ENCODE data around the gene TTYH1.
"Not testable (repeated sequence)": the region's sequence is repeated elsewhere in the genome, so short reads cannot be mapped to it uniquely, and the experiment has no call there.

The TTYH1 gene

GRCh38 chr19:54462655-54463530 lies 47.6 kb downstream of the TTYH1 start:
- peaks cover 9% of the 10 kb centered on the region; the same call in 1 of the 2 replicates for H3K27me3 ChIP-seq (ENCODE audit: control insufficient read depth, insufficient read depth, low read length)
- peaks cover 4% of the 10 kb centered on the region for H3K4me1 ChIP-seq (ENCODE audit: control insufficient read depth, insufficient read depth, low read length)
- H3K9me3 ChIP-seq (ENCODE audit: control insufficient read depth, insufficient read depth, low read depth, low read length), result no peaks in the 10 kb centered on the region
- H3K27ac ChIP-seq (ENCODE audit: low read depth, low read length), result peak overlapping the region; percentile 64; the same call in 1 of the 2 replicates
- H3K36me3 ChIP-seq (ENCODE audit: control insufficient read depth, insufficient read depth, low read length), result peaks cover 38% of the 10 kb centered on the region
- peak overlapping the region; percentile 83 for H3K9ac ChIP-seq (ENCODE audit: low read length)
- H3K4me3 ChIP-seq (ENCODE audit: low read depth, low read length), result peak overlapping the region; percentile 88

GRCh38 chr19:54463531-54464043 lies 48.3 kb downstream of the TTYH1 start, which contains the start of gene LENG9:
TSS of gene LENG9 (minus strand) at chr19:54463778. CDS start at chr19:54463526, 252 bp downstream.
- Histone ChIP-seq H3K4me3 (ENCODE audit: low read depth, low read length) (peak within 1 kb of the TSS; percentile 88), H3K4me1 (ENCODE audit: control insufficient read depth, insufficient read depth, low read length) (peaks cover 4% of the 10 kb centered on the region), H3K27me3 (ENCODE audit: control insufficient read depth, insufficient read depth, low read length) (peaks cover 12% of the 10 kb centered on the region; the same call in 1 of the 2 replicates), H3K9ac (ENCODE audit: low read length) (peak within 1 kb of the TSS; percentile 89), H3K36me3 (ENCODE audit: control insufficient read depth, insufficient read depth, low read length) (peaks cover 31% of the 10 kb centered on the region), H3K27ac (ENCODE audit: low read depth, low read length) (peak within 1 kb of the TSS; percentile 96), H3K9me3 (ENCODE audit: control insufficient read depth, insufficient read depth, low read depth, low read length) (no peaks in the 10 kb centered on the region)

DNA sequence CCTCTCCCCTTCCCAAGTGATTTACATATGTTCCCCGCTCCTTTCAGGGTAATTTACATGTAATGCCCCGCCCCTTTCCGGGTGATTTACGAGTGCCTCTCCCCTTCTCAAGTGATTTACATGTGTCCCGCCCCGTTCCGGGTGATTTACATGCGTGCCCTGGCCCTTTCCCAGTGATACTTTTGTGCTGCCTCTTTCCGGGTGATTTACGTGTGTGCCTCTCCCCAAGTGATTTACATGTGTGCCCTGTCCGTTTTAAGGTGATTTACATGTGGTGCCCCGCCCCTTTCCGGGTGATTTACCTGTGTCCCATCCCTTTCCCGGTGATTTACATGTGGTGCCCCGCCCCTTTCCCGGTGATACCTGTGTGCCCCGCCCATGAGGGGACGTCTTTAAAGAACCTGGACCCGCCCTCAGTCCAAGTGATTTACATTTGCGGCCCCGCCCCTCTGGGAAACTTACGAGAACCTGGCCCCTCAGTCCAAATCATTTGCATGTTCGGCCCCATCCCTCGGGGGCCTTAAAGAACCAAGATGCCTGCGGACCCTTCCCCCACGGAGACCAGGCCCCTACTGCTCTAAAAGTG lies 48.9 kb downstream of the TTYH1 start:
- Histone ChIP-seq H3K36me3 (ENCODE audit: control insufficient read depth, insufficient read depth, low read length) (peaks cover 26% of the 10 kb centered on the region), H3K9me3 (ENCODE audit: control insufficient read depth, insufficient read depth, low read depth, low read length) (no peaks in the 10 kb centered on the region), H3K4me1 (ENCODE audit: control insufficient read depth, insufficient read depth, low read length) (peaks cover 4% of the 10 kb centered on the region), H3K27me3 (ENCODE audit: control insufficient read depth, insufficient read depth, low read length) (peaks cover 12% of the 10 kb centered on the region; the same call in 1 of the 2 replicates), H3K4me3 (ENCODE audit: low read depth, low read length) (peak overlapping the region; percentile 88), H3K27ac (ENCODE audit: low read depth, low read length) (peak overlapping the region; percentile 96), H3K9ac (ENCODE audit: low read length) (peak overlapping the region; percentile 89)

DNA sequence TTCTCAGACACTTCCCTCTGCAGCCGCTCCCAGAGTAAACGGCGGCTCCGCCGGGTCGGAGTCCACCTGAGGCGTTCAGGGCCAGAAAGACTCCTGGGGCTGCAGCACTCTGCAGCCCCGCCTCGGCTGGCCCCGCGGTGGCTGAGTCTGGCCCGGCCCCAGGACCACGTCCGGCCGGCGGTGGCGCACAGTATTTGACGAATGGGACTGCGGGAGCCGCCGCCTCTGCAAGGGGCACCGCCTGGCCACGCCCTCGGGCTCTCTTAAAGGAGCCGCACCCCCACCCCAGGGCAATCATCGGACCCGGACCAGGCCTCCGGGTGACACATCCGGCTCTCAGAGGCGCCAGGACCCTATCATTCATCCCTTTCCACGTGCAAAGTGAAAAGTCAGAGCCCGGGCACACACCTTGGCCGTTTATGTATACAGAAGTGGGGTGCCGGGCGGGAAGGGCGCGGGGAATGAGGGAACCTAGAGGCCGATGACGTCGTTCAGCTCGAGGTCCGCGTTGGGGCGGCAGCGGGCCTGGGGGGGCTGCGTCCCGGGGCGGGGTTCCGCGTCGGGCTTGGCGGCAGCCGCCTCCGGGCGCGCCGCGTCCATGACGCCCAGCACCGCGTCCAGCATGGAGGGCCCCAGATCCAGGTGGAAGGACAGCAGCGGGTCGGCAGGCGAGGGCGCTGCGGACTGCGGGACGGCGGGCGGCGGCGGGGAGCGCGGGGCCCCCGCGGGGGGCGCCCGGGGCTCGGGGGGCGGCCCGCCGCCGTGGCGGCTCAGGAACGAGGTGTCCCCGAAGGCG lies 49.6 kb downstream of the TTYH1 start:
- H3K4me3 ChIP-seq (ENCODE audit: low read depth, low read length), result peak overlapping the region; percentile 88
- peaks cover 19% of the 10 kb centered on the region for H3K27me3 ChIP-seq (ENCODE audit: control insufficient read depth, insufficient read depth, low read length)
- peak overlapping the region; percentile 89 for H3K9ac ChIP-seq (ENCODE audit: low read length)
- H3K4me1 ChIP-seq (ENCODE audit: control insufficient read depth, insufficient read depth, low read length), result peaks cover 9% of the 10 kb centered on the region
- H3K36me3 ChIP-seq (ENCODE audit: control insufficient read depth, insufficient read depth, low read length), result peaks cover 19% of the 10 kb centered on the region
- H3K9me3 ChIP-seq (ENCODE audit: control insufficient read depth, insufficient read depth, low read depth, low read length), result no peaks in the 10 kb centered on the region
- peak overlapping the region; percentile 96 for H3K27ac ChIP-seq (ENCODE audit: low read depth, low read length)

- H3K9me3 ChIP-seq (ENCODE audit: control insufficient read depth, insufficient read depth, low read depth, low read length), result no peaks in the 10 kb centered on the region
- 0 out of 2 replicates have a peak overlapping the region, but pooled peaks have one; percentile 25 for H3K4me3 ChIP-seq (ENCODE audit: low read depth, low read length)
- H3K27ac ChIP-seq (ENCODE audit: low read depth, low read length), result no peak overlapping the region
- H3K9ac ChIP-seq (ENCODE audit: low read length), result no peak overlapping the region
- peaks cover 14% of the 10 kb centered on the region for H3K36me3 ChIP-seq (ENCODE audit: control insufficient read depth, insufficient read depth, low read length)
- peaks cover 11% of the 10 kb centered on the region for H3K4me1 ChIP-seq (ENCODE audit: control insufficient read depth, insufficient read depth, low read length)
- peaks cover 26% of the 10 kb centered on the region for H3K27me3 ChIP-seq (ENCODE audit: control insufficient read depth, insufficient read depth, low read length)
These were observed 50.3 kb downstream of the TTYH1 start for GRCh38 chr19:54465426-54466109.

GRCh38 chr19:54466110-54466480 lies 50.8 kb downstream of the TTYH1 start:
- Histone ChIP-seq H3K27me3 (ENCODE audit: control insufficient read depth, insufficient read depth, low read length) (peaks cover 31% of the 10 kb centered on the region), H3K4me1 (ENCODE audit: control insufficient read depth, insufficient read depth, low read length) (peaks cover 11% of the 10 kb centered on the region)
- H3K27ac ChIP-seq (ENCODE audit: low read depth, low read length); H3K9ac ChIP-seq (ENCODE audit: low read length); H3K4me3 ChIP-seq (ENCODE audit: low read depth, low read length); H3K9me3 ChIP-seq (ENCODE audit: control insufficient read depth, insufficient read depth, low read depth, low read length); H3K36me3 ChIP-seq (ENCODE audit: control insufficient read depth, insufficient read depth, low read length): not testable (repeated sequence)

DNA sequence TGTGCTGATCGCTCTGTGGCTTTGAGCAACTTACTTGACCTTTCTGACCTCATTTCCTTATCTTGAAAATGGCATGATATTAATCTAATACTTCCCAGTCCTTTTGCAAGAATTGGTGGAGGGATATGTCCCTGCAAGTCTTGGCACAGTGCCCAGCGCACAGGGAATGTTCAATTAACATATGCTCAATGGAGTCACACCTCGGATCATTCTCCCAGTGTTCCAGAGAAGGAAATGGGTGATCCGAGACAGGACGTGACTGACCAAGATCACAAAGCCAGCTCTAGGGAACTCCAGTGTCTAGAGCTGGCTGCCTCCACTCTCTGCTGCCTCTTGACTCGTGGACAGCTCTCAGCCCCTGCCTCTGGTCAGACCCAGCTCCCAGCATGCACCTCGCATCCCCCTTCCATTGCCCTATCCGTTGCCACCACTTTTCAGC lies 54.3 kb downstream of the TTYH1 start:
- no peaks in the 10 kb centered on the region for H3K36me3 ChIP-seq (ENCODE audit: control insufficient read depth, insufficient read depth, low read length)
- H3K4me1 ChIP-seq (ENCODE audit: control insufficient read depth, insufficient read depth, low read length), result peaks cover 16% of the 10 kb centered on the region
- H3K9me3 ChIP-seq (ENCODE audit: control insufficient read depth, insufficient read depth, low read depth, low read length), result no peaks in the 10 kb centered on the region
- H3K27me3 ChIP-seq (ENCODE audit: control insufficient read depth, insufficient read depth, low read length), result peaks cover 44% of the 10 kb centered on the region
- no peak overlapping the region for H3K4me3 ChIP-seq (ENCODE audit: low read depth, low read length)
- H3K27ac ChIP-seq (ENCODE audit: low read depth, low read length), result no peak overlapping the region
- H3K9ac ChIP-seq (ENCODE audit: low read length), result no peak overlapping the region

GRCh38 chr19:54470276-54470887 lies 55.1 kb downstream of the TTYH1 start:
- Histone ChIP-seq H3K9me3 (ENCODE audit: control insufficient read depth, insufficient read depth, low read depth, low read length) (no peaks in the 10 kb centered on the region), H3K27me3 (ENCODE audit: control insufficient read depth, insufficient read depth, low read length) (peaks cover 43% of the 10 kb centered on the region), H3K27ac (ENCODE audit: low read depth, low read length) (no peak overlapping the region), H3K36me3 (ENCODE audit: control insufficient read depth, insufficient read depth, low read length) (no peaks in the 10 kb centered on the region), H3K4me1 (ENCODE audit: control insufficient read depth, insufficient read depth, low read length) (peaks cover 16% of the 10 kb centered on the region), H3K4me3 (ENCODE audit: low read depth, low read length) (peak overlapping the region; percentile 57; the same call in 1 of the 2 replicates), H3K9ac (ENCODE audit: low read length) (no peak overlapping the region)

DNA sequence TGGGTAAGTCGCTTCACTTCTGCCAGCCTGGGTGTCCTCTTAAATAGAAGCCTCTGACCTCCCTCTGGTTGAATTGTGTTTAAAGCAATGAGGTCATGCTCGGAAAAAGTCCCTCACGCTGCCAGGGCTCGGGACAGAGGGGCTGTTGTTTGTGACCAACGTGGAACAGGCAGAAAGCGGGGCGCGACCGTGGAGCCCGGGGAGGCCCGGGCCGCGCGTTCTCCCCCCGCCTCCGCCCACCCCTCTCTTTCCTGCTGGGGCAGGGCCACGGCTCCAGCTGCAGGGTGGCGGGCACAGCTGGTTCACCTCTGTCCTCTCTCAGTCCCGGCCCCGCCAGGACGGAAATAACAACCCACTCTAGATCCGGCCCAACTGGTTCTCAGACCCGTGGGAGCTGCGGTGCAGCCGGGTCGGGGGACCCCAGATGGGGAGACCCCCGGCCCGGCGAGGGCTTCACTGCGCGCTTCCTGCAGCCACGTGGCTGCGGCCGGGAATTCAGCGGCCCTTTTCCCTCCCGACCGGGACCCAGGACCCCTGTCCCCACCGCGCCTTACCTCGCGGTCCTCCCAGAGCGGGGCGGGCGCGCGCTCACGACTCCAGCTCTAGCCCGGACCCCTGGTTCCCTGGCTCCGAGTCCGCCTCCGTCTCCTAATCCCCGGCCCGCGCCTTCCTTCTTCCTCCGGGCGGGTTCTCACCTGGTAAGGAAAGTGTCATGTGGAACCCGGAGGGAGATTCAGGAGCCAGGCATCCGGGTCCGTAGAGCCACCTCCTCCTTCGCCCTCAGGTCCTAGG lies 55.9 kb downstream of the TTYH1 start:
- H3K27me3 ChIP-seq (ENCODE audit: control insufficient read depth, insufficient read depth, low read length), result peaks cover 38% of the 10 kb centered on the region
- no peak overlapping the region for H3K27ac ChIP-seq (ENCODE audit: low read depth, low read length)
- peak overlapping the region; percentile 52 for H3K9ac ChIP-seq (ENCODE audit: low read length)
- H3K36me3 ChIP-seq (ENCODE audit: control insufficient read depth, insufficient read depth, low read length), result no peaks in the 10 kb centered on the region
- peaks cover 16% of the 10 kb centered on the region for H3K4me1 ChIP-seq (ENCODE audit: control insufficient read depth, insufficient read depth, low read length)
- H3K4me3 ChIP-seq (ENCODE audit: low read depth, low read length), result peak overlapping the region; percentile 57
- no peaks in the 10 kb centered on the region for H3K9me3 ChIP-seq (ENCODE audit: control insufficient read depth, insufficient read depth, low read depth, low read length)

Data from HUES6 (cell line).